Measurements from ENCODE around the gene PTPRCAP.

- TF ChIP-seq CTCF (IDR thresholded peaks at IDR 0.05) = no peak
- TF ChIP-seq POLR2A (IDR thresholded peaks at IDR 0.05) = peak; percentile 56 to 65
Observed at GRCh38 chr11:67391304-67392182, 45.9 kb downstream of the PTPRCAP start, which contains the start of gene RAD9A.
